Natural killer cell (primary cell): ENCODE results near the gene ALOX5. TPM values are rescaled to one million over a fixed set of nuclear protein-coding genes. Genes with fewer than 3 reads are reported as not detected.
A peak's percentile ranks its signal among the peaks of the same experiment; 100 is the strongest.

Experiments
- ATAC-seq, 3 donors: fragments of 150-1000 bp in 2 of 3; fragments of 200-7000 bp in 1 of 3; cut with Tn5 transposase; 1 replicate in 1 of 3; 2 replicates in 2 of 3; pipeline ENCODE4 v1.10.0; 2021; ENCODE audit warnings: mild to moderate bottlenecking in 2 of 3, moderate library complexity in 2 of 3
- DNase-seq, 2 donors: peaks; one replicate each; pipeline versions ENCODE4 v3.0.0 to v3.0.0-alpha.2; 2013 to 2021; ENCODE audit warnings: mixed read lengths in 1 of 2
- H3K27ac ChIP-seq: one replicate; pipeline ENCODE4 v1.5.1; 2013; ENCODE audit warnings: mild to moderate bottlenecking, low read length
- H3K27me3 ChIP-seq: one replicate; pipeline ENCODE4 v1.6.1; 2013; ENCODE audit warnings: low read length; ENCODE audit not compliant: control insufficient read depth, insufficient read depth
- H3K36me3 ChIP-seq: one replicate; pipeline ENCODE4 v1.6.1; 2013; ENCODE audit warnings: low read length; ENCODE audit not compliant: control insufficient read depth, insufficient read depth
- H3K4me1 ChIP-seq: one replicate; pipeline ENCODE4 v1.6.1; 2013; ENCODE audit warnings: low read length; ENCODE audit not compliant: control insufficient read depth, insufficient read depth
- H3K4me3 ChIP-seq: one replicate; pipeline ENCODE4 v1.5.1; 2013; ENCODE audit warnings: low read length
- H3K9me3 ChIP-seq: one replicate; pipeline ENCODE4 v1.6.1; 2013; ENCODE audit warnings: low read length; ENCODE audit not compliant: control insufficient read depth, insufficient read depth
- H3K27ac Mint-ChIP-seq, 2 donors: one replicate each; pipeline ENCODE4 v1.8.0; 2022; ENCODE audit warnings: mild to moderate bottlenecking in 2 of 2, mixed read lengths in 2 of 2, moderate library complexity in 1 of 2
- H3K27me3 Mint-ChIP-seq, 2 donors: one replicate each; pipeline ENCODE4 v1.8.0; 2022; ENCODE audit warnings: low read depth in 2 of 2, mixed read lengths in 2 of 2
- H3K36me3 Mint-ChIP-seq: one replicate; pipeline ENCODE4 v1.8.0; 2022; ENCODE audit warnings: mixed read lengths
- H3K4me1 Mint-ChIP-seq, 2 donors: one replicate each; pipeline ENCODE4 v1.8.0; 2022; ENCODE audit warnings: mixed read lengths in 2 of 2
- H3K4me3 Mint-ChIP-seq: one replicate; pipeline ENCODE4 v1.8.0; 2022; ENCODE audit warnings: mild to moderate bottlenecking, moderate library complexity, mixed read lengths
- H3K9me3 Mint-ChIP-seq, 2 donors: one replicate each; pipeline ENCODE4 v1.8.0; 2022; ENCODE audit warnings: mixed read lengths in 2 of 2
- WGBS: methylation state at CpG from one replicate; pipeline ENCODE4 v1.1.7; 2013; ENCODE audit warnings: missing lambda C conversion rate; ENCODE audit not compliant: insufficient coverage; 5-methylcytosine and 5-hydroxymethylcytosine counted together
- intact Hi-C: fragments of 100-400 bp; cut with micrococcal nuclease; formaldehyde crosslinking; loops from one replicate; pipeline ENCODE4 v1.14.2; 2022
- total RNA-seq, 4 donors: library from RNA; stranded (reverse); fragments of 120-200 nt in 1 of 4; gene quantifications; one replicate each; pipeline versions ENCODE4 v1.2.3 to v1.2.4, GENCODE V29; 2013 to 2022
- TF ChIP-seq, protein P1 (sequence below): fragments of 200-600 bp; IDR thresholded peaks from one replicate; pipeline ENCODE4 v1.8.0; 2022; ENCODE audit warnings: antibody characterized with exemption

The ALOX5 gene
- total RNA-seq, 3 donors from 2014 or later (not counting 1 experiment from before 2014, with no cell fraction given): 8.6 to 93.5 (median 12.4) TPM

DNA sequence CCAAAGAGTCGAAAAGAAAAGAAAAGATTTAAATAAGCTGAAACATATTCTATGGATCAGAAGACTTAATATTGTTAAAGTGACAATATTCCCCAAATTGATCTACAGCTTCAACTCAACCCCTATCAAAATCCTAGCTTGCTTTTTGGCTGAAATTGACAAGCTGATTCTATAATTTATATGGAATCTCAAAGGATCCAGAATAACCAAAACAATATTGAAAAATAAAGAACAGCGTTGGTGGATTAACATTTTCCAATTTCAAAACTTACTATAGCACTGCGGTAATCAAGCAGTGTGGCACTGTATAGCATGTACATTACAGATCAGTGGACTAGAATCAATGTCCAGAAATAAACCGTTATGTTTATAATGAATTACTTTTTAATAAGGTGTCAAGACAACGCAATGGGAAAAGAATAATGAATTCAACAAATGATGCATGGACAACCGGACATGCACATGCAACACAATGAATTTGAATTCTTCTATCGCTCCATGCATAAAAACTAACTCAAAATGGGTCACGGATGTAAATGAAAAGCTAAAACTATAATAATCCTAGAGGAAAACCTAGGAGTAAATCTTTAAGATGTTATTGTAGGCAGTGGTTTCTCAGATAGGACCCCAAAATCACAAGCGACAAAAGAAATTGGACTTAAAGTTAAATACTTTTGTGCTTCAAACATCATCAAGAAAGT, 1.6 kb upstream of the ALOX5 start:
- Mint-ChIP-seq H3K27ac (no peak overlapping the region), H3K36me3 (no peaks in the 10 kb centered on the region), H3K4me1 (peaks cover 5 to 14% of the 10 kb centered on the region in 2 donors), H3K9me3 (no peaks in the 10 kb centered on the region), H3K27me3 (peaks cover 52 to 56% of the 10 kb centered on the region in 2 donors), H3K4me3 (peak overlapping the region; percentile 85)
- DNase-seq (no peak), ATAC-seq (no peak)
- Histone ChIP-seq H3K4me3 (no peak overlapping the region), H3K27ac (no peak overlapping the region), H3K4me1 (peaks cover 21% of the 10 kb centered on the region), H3K9me3 (no peaks in the 10 kb centered on the region), H3K36me3 (no peaks in the 10 kb centered on the region), H3K27me3 (peaks cover 11% of the 10 kb centered on the region)
- WGBS: 95% methylated on average over 7 of the region's 9 CpGs
- intact Hi-C loops: no loop called here
- TF ChIP-seq, protein P1, sequence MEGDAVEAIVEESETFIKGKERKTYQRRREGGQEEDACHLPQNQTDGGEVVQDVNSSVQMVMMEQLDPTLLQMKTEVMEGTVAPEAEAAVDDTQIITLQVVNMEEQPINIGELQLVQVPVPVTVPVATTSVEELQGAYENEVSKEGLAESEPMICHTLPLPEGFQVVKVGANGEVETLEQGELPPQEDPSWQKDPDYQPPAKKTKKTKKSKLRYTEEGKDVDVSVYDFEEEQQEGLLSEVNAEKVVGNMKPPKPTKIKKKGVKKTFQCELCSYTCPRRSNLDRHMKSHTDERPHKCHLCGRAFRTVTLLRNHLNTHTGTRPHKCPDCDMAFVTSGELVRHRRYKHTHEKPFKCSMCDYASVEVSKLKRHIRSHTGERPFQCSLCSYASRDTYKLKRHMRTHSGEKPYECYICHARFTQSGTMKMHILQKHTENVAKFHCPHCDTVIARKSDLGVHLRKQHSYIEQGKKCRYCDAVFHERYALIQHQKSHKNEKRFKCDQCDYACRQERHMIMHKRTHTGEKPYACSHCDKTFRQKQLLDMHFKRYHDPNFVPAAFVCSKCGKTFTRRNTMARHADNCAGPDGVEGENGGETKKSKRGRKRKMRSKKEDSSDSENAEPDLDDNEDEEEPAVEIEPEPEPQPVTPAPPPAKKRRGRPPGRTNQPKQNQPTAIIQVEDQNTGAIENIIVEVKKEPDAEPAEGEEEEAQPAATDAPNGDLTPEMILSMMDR: no peak

DNA sequence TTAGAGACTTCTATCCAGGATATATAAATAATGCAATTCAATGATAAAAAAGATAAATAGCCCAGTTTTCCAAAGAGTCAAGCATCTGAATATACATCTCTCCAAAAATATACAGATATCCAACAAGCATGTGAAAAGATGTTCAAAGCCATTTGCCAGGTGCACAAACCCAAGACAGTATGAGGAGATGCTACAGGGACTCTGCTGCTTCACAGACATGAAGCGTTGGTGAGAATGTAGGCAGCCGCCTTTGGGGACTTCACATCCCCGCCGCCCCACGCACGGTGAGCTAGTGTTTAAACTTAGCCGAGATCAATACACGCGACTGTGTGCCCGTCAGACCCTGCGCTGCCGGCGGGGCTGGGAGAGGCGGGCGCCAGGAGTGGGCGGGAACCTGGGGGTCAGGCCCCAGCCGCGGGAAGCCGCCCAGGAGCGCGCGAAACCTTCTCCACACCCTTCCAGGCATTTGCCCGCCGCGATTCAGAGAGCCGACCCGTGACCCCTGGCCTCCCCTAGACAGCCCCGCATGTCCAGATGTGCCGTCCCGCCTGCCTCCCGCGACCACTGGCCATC, 927 bp upstream of the ALOX5 start:
- H3K4me3 Mint-ChIP-seq: peak overlapping the region; percentile 85
- H3K4me3 ChIP-seq: peak overlapping the region; percentile 36
- DNase-seq (peak in 1 of 2 donors; percentile 44), ATAC-seq (peak in 2 of 3 donors; percentile 11 to 50)
- no peaks in the 10 kb centered on the region for H3K9me3 Mint-ChIP-seq
- under 1% methylated on average over 32 of the region's 32 CpGs for WGBS
- H3K36me3 Mint-ChIP-seq: no peaks in the 10 kb centered on the region
- H3K4me1 Mint-ChIP-seq: peaks cover 5 to 14% of the 10 kb centered on the region in 2 donors
- TF ChIP-seq, protein P1: no peak
- H3K27ac ChIP-seq: no peak overlapping the region
- H3K27me3 ChIP-seq: peaks cover 11% of the 10 kb centered on the region
- intact Hi-C loops: no loop called here
- peaks cover 58 to 63% of the 10 kb centered on the region in 2 donors for H3K27me3 Mint-ChIP-seq
- peaks cover 27% of the 10 kb centered on the region for H3K4me1 ChIP-seq
- no peak overlapping the region for H3K27ac Mint-ChIP-seq
- no peaks in the 10 kb centered on the region for H3K36me3 ChIP-seq
- H3K9me3 ChIP-seq: no peaks in the 10 kb centered on the region

DNA sequence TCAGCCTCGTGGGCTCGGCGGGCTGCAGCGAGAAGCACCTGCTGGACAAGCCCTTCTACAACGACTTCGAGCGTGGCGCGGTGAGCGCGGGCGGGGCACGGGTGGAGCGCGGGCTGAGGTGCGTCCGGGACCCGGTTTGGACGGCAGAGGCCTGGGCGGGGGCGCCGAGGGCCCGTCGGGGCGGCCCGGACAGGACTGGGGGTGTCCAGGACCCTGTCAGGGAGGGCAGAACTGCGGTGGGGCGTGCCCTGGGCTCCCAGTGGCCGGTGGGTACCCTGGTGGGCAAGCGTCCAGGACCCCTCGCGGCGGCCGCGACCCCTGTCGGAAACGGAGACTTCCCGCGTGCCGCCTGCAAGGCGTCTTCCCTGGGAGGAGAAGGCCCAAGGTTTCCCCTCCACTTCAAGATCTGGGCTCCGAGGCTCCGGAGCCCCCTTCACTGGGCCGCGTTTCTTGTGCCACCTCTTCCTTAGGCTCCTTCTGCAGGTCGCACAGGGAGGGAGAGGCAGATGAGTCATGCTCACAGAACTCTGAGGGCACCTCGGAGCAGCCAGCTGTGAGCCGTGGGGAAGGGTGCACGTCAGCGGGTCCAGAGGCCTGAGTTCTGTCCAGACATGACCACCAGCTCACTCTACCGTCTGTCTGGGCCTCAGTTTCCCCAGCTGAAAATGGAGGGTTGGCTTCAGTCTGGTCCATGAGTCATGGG, 485 bp downstream of the ALOX5 start:
- peak in 1 of 3 donors; percentile 9 for ATAC-seq
- no peaks in the 10 kb centered on the region for H3K9me3 ChIP-seq
- peaks cover 40% of the 10 kb centered on the region for H3K4me1 ChIP-seq
- peaks cover 8% of the 10 kb centered on the region for H3K27me3 ChIP-seq
- TF ChIP-seq, protein P1: no peak
- Mint-ChIP-seq H3K4me1 (peaks cover 5 to 14% of the 10 kb centered on the region in 2 donors), H3K4me3 (no peak overlapping the region), H3K27ac (no peak overlapping the region), H3K27me3 (peaks cover 48 to 52% of the 10 kb centered on the region in 2 donors), H3K9me3 (no peaks in the 10 kb centered on the region), H3K36me3 (no peaks in the 10 kb centered on the region)
- H3K36me3 ChIP-seq: no peaks in the 10 kb centered on the region
- no peak for DNase-seq
- WGBS: 15% methylated on average over 51 of the region's 51 CpGs
- H3K4me3 ChIP-seq: peak overlapping the region; percentile 47
- intact Hi-C loops: no loop called here
- H3K27ac ChIP-seq: no peak overlapping the region
